Gastrocnemius medialis (tissue), 4 donors: ENCODE results near the gene MOSPD3. TPM values are rescaled to one million over a fixed set of nuclear protein-coding genes. Genes with fewer than 3 reads are reported as not detected.
A peak's percentile ranks its signal among the peaks of the same experiment; 100 is the strongest.

Experiments used
- ATAC-seq, 2 donors: fragments of 150-250 bp; one replicate each; pipeline ENCODE4 v1.9.1; 2016
- DNase-seq, 2 donors: peaks; one replicate each; pipeline ENCODE4 v3.0.0-alpha.2; 2019
- H3K27ac ChIP-seq, 4 donors: fragments of 200-600 bp; sonication (generic); 1 replicate in 1 of 4; 2 replicates in 3 of 4; pipeline ENCODE4 v1.5.1; 2016 to 2018; ENCODE audit warnings: mild to moderate bottlenecking in 2 of 4, moderate library complexity in 1 of 4
- H3K27me3 ChIP-seq, 3 donors: fragments of 200-600 bp; sonication (generic) in 2 of 3; 1 replicate in 1 of 3; 2 replicates in 2 of 3; pipeline versions ENCODE4 v1.5.1 to v1.6.0; 2016 to 2019; ENCODE audit warnings: mild to moderate bottlenecking in 1 of 3, moderate library complexity in 1 of 3
- H3K36me3 ChIP-seq, 2 donors: fragments of 200-600 bp; sonication (generic) in 1 of 2; one replicate each; pipeline ENCODE4 v1.5.1; 2017 to 2018
- H3K4me1 ChIP-seq, 2 donors: fragments of 200-600 bp; sonication (generic) in 1 of 2; one replicate each; pipeline ENCODE4 v1.5.1; 2016 to 2017; ENCODE audit warnings: mild to moderate bottlenecking in 2 of 2
- H3K4me3 ChIP-seq, 4 donors: fragments of 200-600 bp; sonication (generic) in 3 of 4; 1 replicate in 1 of 4; 2 replicates in 3 of 4; pipeline ENCODE4 v1.5.1; 2016 to 2019; ENCODE audit warnings: mild to moderate bottlenecking in 2 of 4
- H3K9me3 ChIP-seq, 3 donors: fragments of 200-600 bp; sonication (generic) in 2 of 3; 1 replicate in 1 of 3; 2 replicates in 2 of 3; pipeline ENCODE4 v1.5.1; 2016 to 2019
- POLR2A ChIP-seq, 2 donors: fragments of 450-650 bp; IDR thresholded peaks; one replicate each; pipeline ENCODE4 v1.6.1; 2017; ENCODE audit warnings: antibody characterized with exemption in 2 of 2, mild to moderate bottlenecking in 2 of 2, moderate library complexity in 2 of 2
- in situ Hi-C, 4 donors: fragments of 200-750 bp; cut with MboI; loops; one replicate each; pipeline versions ENCODE4 v1.15.0 to v1.8.0; 2017; ENCODE audit warnings: low sequenced_read_pairs in 4 of 4
- intact Hi-C: fragments of 100-400 bp; cut with DNase I; formaldehyde crosslinking; loops from one replicate; pipeline ENCODE4 v1.15.1; 2023; ENCODE audit warnings: low total_unique reads
- total RNA-seq, 4 donors: library from RNA; depleted of rRNA; stranded (reverse); fragments of >200 nt; gene quantifications; one replicate each; pipeline versions ENCODE4 v1.1.0 to v1.2.3, GENCODE V29; 2016
- TF ChIP-seq, protein P1 (sequence below), 5 experiments: fragments of 450-650 bp in 3 of 5; fragments of 200-600 bp in 2 of 5; sonication (generic) in 2 of 5; IDR thresholded peaks in 4 of 5; conservative IDR thresholded peaks in 1 of 5; 1 replicate in 4 of 5; 2 replicates in 1 of 5; pipeline ENCODE4 v1.5.1; 2016 to 2019; ENCODE audit warnings: antibody characterized with exemption in 5 of 5, mild to moderate bottlenecking in 3 of 5, moderate library complexity in 3 of 5

MOSPD3 gene
- total RNA-seq, 4 donors from 2014 or later = 3.5 to 9.1 (median 4.6) TPM

DNA sequence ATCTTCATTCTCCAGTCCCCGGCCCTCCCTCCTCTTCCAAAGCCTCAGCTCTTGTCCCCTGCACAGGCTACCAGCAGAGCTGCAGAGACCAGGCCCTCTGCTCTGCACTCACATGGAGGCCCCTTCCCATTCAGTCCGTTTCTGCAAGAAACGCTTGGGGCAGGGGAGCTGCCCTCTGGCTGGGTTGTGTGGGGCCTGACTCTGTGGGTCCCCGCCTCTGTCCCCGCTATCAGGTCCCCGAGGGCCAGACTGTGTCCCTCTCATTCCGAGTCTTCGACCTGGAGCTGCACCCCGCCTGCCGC lies 8.7 kb upstream of the MOSPD3 start:
- peaks cover 4 to 13% of the 10 kb centered on the region in 2 donors for H3K4me1 ChIP-seq
- intact Hi-C loops = loop anchor here (2.0 to 10.0 kb wide), 2 partner anchors 17 to 1471 kb away; partner anchors contain the start of genes FBXO24 and LRCH4
- ATAC-seq = peak; percentile 5 to 12

DNA sequence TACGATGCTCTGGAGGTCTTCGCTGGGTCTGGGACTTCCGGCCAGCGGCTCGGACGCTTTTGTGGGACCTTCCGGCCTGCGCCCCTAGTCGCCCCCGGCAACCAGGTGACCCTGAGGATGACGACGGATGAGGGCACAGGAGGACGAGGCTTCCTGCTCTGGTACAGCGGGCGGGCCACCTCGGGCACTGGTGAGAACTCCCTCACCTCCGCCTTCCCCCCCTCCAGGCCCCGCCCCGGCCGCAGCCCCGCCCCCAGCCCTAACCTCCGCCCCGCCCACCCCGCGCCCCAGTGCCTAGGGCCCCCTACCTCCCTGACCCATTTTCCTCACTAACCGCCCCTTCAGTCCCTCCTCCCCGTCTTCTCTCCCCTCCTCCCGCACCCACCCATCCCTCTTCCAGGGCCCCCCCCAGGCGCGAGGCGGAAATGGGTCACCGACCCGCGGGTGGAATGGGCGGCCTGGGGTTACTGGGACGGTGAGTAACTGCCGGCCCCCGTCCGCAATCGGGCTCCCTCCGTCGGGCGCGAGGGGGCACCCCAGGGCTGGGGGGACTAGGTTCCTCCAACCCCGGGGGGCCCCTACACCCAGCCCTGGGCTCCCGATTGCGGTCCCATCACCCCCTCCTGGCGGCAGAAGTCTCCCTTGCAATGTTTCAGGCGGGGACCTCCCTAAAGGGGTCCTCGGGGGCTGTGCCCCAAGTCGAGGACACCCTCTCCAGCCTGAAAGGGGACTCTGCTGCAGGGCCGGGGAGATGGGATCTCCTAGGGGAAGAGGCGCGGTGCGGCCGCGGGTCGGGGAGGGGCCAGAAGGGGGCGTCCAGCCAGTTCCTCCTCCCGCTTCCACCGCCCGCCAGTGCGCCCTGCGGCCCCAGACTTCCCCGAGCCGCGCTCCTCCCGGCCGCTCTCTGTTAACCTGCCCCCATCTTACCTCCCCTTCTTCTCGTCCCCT lies 8.0 kb upstream of the MOSPD3 start:
- H3K27me3 ChIP-seq = peaks cover 0 to 15% (median 8%) of the 10 kb centered on the region in 3 donors
- ATAC-seq = peak; percentile 69 to 80
- intact Hi-C loops = loop anchor here (2.0 to 10.0 kb wide), 2 partner anchors 18 to 1470 kb away; partner anchors contain the start of genes FBXO24 and LRCH4

More for the DNA sequence above, 8.7 kb upstream of the MOSPD3 start:
- Histone ChIP-seq H3K27me3 (peaks cover 0 to 15% (median 8%) of the 10 kb centered on the region in 3 donors), H3K9me3 (no peaks in the 10 kb centered on the region), H3K36me3 (no peaks in the 10 kb centered on the region), H3K4me3 (peak overlapping the region; percentile 75 to 99 (median 89)), H3K27ac (peak overlapping the region; percentile 74 to 85 (median 77))
- DNase-seq = no peak
- TF ChIP-seq, protein P1, sequence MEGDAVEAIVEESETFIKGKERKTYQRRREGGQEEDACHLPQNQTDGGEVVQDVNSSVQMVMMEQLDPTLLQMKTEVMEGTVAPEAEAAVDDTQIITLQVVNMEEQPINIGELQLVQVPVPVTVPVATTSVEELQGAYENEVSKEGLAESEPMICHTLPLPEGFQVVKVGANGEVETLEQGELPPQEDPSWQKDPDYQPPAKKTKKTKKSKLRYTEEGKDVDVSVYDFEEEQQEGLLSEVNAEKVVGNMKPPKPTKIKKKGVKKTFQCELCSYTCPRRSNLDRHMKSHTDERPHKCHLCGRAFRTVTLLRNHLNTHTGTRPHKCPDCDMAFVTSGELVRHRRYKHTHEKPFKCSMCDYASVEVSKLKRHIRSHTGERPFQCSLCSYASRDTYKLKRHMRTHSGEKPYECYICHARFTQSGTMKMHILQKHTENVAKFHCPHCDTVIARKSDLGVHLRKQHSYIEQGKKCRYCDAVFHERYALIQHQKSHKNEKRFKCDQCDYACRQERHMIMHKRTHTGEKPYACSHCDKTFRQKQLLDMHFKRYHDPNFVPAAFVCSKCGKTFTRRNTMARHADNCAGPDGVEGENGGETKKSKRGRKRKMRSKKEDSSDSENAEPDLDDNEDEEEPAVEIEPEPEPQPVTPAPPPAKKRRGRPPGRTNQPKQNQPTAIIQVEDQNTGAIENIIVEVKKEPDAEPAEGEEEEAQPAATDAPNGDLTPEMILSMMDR (IDR thresholded peaks at IDR 0.05 in 4 of 5, conservative IDR thresholded peaks at IDR 0.05 in 1 of 5) = no peak
- no peak for TF ChIP-seq POLR2A (IDR thresholded peaks at IDR 0.05)
- in situ Hi-C loops = no loop called here

DNA sequence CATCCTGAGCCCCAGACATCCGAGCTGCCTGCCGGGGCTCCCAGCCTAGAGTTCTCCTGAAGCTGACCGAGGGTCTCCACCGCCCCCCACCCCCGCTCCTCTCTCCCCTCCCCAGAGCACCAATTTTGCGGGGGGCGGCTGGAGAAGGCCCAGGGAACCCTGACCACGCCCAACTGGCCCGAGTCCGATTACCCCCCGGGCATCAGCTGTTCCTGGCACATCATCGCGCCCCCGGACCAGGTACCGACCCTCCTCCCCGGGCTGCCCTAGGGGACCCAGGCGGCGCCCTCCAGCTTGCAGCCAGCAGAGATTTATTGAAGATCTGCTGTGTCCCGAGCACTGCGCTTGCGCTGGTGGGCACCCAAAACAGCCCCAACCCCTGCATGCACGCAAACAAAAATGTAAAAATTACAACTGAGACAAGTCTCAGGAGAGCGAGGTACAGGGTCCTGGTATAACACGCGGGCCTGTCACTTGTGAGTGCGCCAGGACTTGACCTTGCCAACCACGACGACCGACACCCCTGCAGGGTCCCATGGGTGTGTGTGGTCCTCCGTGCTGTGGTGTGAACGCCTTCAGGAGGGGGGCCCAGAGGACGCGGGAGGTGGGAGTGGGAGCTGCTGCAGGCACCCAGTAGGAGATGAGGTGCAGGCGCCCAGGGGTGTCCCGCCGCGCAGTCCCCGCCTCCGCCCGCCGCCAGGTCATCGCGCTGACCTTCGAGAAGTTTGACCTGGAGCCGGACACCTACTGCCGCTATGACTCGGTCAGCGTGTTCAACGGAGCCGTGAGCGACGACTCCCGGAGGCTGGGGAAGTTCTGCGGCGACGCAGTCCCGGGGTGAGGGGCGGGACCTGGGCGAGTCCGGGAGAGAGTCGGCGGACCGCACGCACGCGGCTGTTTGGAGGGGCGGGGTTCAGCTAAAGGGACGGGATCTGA lies 7.1 kb upstream of the MOSPD3 start:
- peak overlapping the region; percentile 75 to 99 (median 89) for H3K4me3 ChIP-seq
- intact Hi-C loops = loop anchor here (2.0 to 10.0 kb wide), 2 partner anchors 18 to 1470 kb away; partner anchors contain the start of genes FBXO24 and LRCH4
- H3K9me3 ChIP-seq = no peaks in the 10 kb centered on the region
- H3K4me1 ChIP-seq = peaks cover 4 to 13% of the 10 kb centered on the region in 2 donors
- in situ Hi-C loops = no loop called here
- H3K27me3 ChIP-seq = peaks cover 0 to 15% (median 8%) of the 10 kb centered on the region in 3 donors
- TF ChIP-seq POLR2A (IDR thresholded peaks at IDR 0.05) = no peak
- TF ChIP-seq, protein P1 (IDR thresholded peaks at IDR 0.05 in 4 of 5, conservative IDR thresholded peaks at IDR 0.05 in 1 of 5) = no peak
- no peak for DNase-seq
- H3K27ac ChIP-seq = peak overlapping the region; percentile 74 to 85 (median 77)
- ATAC-seq = no peak
- H3K36me3 ChIP-seq = no peaks in the 10 kb centered on the region

More for the DNA sequence above, 8.0 kb upstream of the MOSPD3 start:
- DNase-seq = peak; percentile 38 to 51
- Histone ChIP-seq H3K36me3 (no peaks in the 10 kb centered on the region), H3K4me1 (peaks cover 4 to 13% of the 10 kb centered on the region in 2 donors), H3K4me3 (peak overlapping the region; percentile 75 to 99 (median 89)), H3K27ac (peak overlapping the region; percentile 74 to 85 (median 77)), H3K9me3 (no peaks in the 10 kb centered on the region)
- in situ Hi-C loops = no loop called here
- peak; percentile 10 to 12 for TF ChIP-seq POLR2A (IDR thresholded peaks at IDR 0.05)
- TF ChIP-seq, protein P1 (IDR thresholded peaks at IDR 0.05 in 4 of 5, conservative IDR thresholded peaks at IDR 0.05 in 1 of 5) = peak in 4 of 5 experiments; percentile 37 to 55 (median 44)

DNA sequence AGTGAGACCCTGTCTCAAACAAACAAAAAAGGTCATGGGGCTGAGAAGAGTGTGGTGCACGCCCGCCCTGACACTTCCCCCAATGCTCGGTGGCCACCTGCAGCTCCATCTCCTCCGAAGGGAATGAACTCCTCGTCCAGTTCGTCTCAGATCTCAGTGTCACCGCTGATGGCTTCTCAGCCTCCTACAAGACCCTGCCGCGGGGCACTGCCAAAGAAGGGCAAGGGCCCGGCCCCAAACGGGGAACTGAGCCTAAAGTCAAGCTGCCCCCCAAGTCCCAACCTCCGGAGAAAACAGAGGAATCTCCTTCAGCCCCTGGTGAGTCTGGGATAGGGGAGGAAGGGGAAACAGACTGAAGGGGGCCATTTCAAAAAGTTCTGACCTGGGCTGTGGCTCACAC lies 6.0 kb upstream of the MOSPD3 start:
- no peak for ATAC-seq
- TF ChIP-seq, protein P1 (IDR thresholded peaks at IDR 0.05 in 4 of 5, conservative IDR thresholded peaks at IDR 0.05 in 1 of 5) = no peak
- no peak for TF ChIP-seq POLR2A (IDR thresholded peaks at IDR 0.05)
- intact Hi-C loops = loop anchor here (10.0 kb wide), 1 partner anchor 1468 kb away; no protein-coding TSS in a partner anchor

More for the DNA sequence above, 6.0 kb upstream of the MOSPD3 start:
- Histone ChIP-seq H3K4me1 (peaks cover 4 to 13% of the 10 kb centered on the region in 2 donors), H3K9me3 (no peaks in the 10 kb centered on the region), H3K27ac (no peak overlapping the region), H3K36me3 (no peaks in the 10 kb centered on the region), H3K4me3 (no peak overlapping the region), H3K27me3 (peaks cover 0 to 15% (median 8%) of the 10 kb centered on the region in 3 donors)
- no peak for DNase-seq
- in situ Hi-C loops = no loop called here
